Measurements from ENCODE around the gene MYRFL.

Gene MYRFL

GRCh38 chr12:69999561-69999960 is 174.5 kb downstream of the MYRFL start:
- TF ChIP-seq, protein P1, sequence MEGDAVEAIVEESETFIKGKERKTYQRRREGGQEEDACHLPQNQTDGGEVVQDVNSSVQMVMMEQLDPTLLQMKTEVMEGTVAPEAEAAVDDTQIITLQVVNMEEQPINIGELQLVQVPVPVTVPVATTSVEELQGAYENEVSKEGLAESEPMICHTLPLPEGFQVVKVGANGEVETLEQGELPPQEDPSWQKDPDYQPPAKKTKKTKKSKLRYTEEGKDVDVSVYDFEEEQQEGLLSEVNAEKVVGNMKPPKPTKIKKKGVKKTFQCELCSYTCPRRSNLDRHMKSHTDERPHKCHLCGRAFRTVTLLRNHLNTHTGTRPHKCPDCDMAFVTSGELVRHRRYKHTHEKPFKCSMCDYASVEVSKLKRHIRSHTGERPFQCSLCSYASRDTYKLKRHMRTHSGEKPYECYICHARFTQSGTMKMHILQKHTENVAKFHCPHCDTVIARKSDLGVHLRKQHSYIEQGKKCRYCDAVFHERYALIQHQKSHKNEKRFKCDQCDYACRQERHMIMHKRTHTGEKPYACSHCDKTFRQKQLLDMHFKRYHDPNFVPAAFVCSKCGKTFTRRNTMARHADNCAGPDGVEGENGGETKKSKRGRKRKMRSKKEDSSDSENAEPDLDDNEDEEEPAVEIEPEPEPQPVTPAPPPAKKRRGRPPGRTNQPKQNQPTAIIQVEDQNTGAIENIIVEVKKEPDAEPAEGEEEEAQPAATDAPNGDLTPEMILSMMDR (IDR thresholded peaks at IDR 0.05; ENCODE audit: low read depth, low read length) = no peak
- DNase-seq (ENCODE audit: low read depth in 2 of 2) = no peak
- no peak overlapping the region for H3K4me3 ChIP-seq (replicated peaks in 1 of 2; ENCODE audit: low read depth in 2 of 2, low read length in 2 of 2)

GRCh38 chr12:70002097-70002911 is 177.3 kb downstream of the MYRFL start:
- H3K4me3 ChIP-seq (replicated peaks in 1 of 2; ENCODE audit: low read depth in 2 of 2, low read length in 2 of 2) = no peak overlapping the region
- DNase-seq (ENCODE audit: low read depth in 2 of 2) = peak in 1 of 2 donors; percentile 63
- TF ChIP-seq, protein P1 (IDR thresholded peaks at IDR 0.05; ENCODE audit: low read depth, low read length) = no peak

DNA sequence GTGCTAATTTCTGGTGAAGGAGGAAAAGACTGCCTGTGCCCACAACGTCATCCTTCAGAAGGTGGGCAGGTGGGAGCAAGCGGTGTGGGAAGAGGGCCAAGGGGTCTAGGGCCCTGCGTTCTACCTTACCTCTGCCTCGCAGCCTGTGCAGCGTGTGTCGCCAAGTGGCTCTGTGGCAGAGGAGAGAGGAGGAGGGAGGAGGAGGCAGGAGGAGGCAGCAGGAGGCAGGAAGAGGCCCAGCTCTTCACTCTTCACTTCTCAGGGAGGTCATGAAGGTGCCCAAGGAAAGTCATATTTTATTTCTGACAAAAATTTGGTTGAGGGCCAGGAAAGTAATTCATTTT is 177.9 kb downstream of the MYRFL start:
- no peak for DNase-seq (ENCODE audit: low read depth in 2 of 2)
- no peak overlapping the region for H3K4me3 ChIP-seq (replicated peaks in 1 of 2; ENCODE audit: low read depth in 2 of 2, low read length in 2 of 2)
- TF ChIP-seq, protein P1 (IDR thresholded peaks at IDR 0.05; ENCODE audit: low read depth, low read length) = no peak

- H3K4me3 ChIP-seq (replicated peaks in 1 of 2; ENCODE audit: low read depth in 2 of 2, low read length in 2 of 2) = no peak overlapping the region
- no peak for DNase-seq (ENCODE audit: low read depth in 2 of 2)
- TF ChIP-seq, protein P1 (IDR thresholded peaks at IDR 0.05; ENCODE audit: low read depth, low read length) = no peak
Observed at GRCh38 chr12:70005864-70006618, 181.0 kb downstream of the MYRFL start.

DNA sequence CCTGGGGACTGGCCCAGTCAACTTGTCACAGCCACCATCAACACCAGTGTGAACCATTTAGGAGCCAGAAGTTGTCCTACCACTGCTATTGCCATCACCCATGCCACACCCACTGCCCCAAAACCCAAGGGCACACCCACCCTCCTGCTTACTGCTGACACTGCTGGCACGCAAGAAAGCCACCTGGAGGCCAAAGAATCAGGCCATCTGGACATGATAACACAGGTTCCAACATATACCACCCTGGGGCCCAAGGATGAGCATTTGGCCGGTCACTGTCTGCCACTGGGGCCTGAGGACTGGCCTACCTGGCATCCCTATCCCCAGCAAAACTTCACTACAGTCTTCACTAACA is 181.6 kb downstream of the MYRFL start:
- DNase-seq (ENCODE audit: low read depth in 2 of 2) = no peak
- TF ChIP-seq, protein P1 (IDR thresholded peaks at IDR 0.05; ENCODE audit: low read depth, low read length) = no peak
- no peak overlapping the region for H3K4me3 ChIP-seq (replicated peaks in 1 of 2; ENCODE audit: low read depth in 2 of 2, low read length in 2 of 2)

DNA sequence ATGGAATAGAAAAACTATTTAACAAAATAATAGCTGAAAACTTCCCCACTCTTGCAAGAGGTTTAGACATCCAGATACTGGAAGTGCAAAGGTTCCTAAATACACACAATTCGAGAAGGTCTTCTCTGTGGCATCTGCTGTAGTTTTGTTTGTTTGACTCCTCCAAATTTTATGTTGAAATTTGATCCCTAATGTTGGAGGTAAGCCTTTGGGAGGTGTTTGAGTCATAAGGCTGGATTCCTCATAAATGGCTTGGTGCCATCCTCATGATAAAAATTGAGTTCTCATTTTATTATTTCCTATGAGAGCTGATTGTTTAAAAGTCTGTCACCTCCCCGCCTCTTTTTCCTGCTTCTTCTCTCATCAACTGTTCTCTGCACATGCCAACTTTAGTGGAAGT is 182.7 kb downstream of the MYRFL start:
- peak; percentile 33 to 41 for DNase-seq (ENCODE audit: low read depth in 2 of 2)
- no peak overlapping the region for H3K4me3 ChIP-seq (replicated peaks in 1 of 2; ENCODE audit: low read depth in 2 of 2, low read length in 2 of 2)
- TF ChIP-seq, protein P1 (IDR thresholded peaks at IDR 0.05; ENCODE audit: low read depth, low read length) = no peak
